ENCODE measurements around the gene AUH.
A peak's percentile ranks its signal among the peaks of the same experiment; 100 is the strongest.
"Not testable (repeated sequence)": the region's sequence is repeated elsewhere in the genome, so short reads cannot be mapped to it uniquely, and the experiment has no call there.

Gene AUH

DNA sequence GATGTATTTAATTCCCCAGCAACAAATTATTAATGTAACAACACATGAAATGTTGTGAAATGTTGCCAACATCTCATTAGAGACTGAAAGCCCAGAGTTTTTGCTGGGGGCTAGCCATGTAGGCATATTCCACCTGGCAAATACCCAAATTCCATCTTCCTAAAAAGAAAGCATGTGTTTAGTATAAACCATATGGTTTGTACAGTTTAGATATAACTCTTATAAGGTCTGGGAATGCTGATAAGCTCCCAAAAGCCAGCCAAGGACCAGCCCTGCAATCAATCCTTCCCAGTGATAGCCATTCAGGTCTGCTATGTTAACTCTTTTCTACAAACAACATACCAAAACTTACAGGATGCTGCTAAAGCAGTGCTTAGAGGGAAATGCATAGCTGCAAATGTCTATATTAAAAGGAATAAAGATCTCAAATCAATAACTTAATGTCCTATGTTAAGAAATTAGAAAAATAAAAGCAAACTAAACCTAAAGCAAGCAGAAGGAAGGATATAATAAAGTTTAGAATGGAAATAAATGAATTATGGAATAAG, 158.9 kb downstream of the AUH start:
- DNase-seq, result no peak

DNA sequence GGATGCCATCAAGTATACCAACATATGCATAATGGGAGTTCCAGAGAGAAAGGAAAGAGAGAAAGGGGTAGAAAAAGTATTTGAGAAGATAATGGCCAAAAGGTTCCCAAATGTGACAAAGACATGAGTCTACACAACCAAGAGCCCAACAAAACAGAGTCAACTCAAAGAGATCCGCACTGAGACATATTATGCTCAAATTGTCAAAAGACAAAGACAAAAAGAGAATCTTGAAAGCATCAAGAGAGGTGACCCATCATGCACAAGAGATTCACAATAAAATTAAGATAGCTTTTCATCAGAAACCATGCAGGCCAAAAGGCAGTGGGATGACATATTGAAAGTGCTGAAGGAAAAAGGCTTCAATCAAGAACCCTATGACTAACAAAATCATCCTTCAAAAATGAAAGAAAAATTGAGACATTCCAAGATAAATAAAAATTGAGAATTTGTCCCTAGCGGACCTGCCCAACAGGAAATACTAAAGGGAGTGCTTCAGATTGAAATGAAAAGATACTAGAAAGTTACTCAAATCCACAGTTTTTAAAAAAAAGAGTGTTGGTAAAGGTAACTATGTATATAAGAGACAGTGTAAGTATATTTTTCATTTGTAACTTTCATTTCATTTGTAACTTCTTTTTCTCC, 160.9 kb downstream of the AUH start:
- DNase-seq, result no peak

DNA sequence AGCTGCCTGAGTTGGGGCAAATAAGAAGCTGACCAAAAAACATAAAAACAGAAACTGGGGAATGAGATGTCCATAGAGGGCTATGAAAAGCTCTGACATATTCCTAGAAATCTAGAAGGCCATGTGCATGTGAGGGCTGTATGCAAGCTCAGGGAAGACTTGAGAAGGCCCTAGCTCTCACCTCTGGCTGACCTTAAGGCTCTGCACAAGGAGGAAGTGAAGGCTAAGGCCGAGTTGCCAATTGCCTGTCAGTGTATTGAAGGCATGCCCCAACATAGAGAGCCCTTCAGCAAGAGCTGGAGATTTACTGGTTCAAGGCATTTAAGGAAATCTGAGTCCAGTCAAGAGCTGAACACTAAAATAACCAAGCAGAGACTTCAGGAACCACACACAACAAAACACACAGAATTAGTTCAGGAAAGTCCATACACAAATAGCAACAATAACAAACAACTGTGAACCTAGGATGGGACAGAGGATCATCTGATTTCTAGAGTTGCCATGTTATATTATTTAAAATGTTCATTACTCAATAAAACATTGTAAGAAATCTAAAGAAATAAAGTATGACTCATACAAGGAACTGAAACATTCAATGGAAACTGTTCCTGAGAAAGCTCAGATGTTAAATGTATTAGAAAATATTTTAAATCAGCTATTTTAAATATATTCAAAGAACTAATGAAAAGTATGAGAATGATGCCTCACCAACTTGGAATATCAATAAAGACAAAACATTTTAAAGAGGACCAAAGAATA, 161.8 kb downstream of the AUH start:
- no peak for DNase-seq

DNA sequence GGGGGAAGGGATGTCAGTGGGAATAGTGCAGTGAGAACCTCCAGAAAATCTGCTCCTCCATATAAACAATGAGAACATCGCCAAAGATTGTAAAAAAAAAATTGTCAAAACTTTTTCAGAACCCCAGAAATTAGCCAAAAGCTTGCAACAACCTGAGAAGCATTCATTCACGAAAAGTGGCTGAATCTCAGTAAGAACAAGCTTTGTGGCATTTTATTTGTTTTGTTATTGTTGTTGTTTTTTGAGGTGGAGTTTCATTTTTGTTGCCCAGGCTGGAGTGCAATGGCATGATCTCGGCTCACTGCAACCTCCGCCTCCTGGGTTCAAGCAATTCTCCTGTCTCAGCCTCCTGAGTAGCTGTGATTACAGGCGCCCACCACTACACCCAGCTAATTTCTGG, 162.8 kb downstream of the AUH start:
- not testable (repeated sequence) for DNase-seq

DNA sequence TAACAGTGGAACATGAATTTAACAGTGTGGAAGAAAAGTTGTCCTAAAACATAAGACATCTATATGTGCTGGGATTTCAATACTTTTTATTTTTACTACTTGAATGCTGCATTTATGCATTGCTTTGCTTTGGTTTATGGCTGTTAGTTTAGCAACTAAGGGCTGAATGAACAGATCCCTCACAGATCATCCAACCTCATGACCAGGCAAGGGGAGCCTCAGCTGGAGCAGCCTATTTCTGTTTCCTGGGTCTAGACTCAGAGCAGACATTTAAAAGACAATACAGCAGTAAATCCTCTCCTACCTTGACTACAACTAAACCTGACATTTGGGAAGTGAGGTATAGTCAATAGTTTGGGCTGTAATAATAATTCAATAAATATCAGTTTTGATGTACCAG, 163.3 kb downstream of the AUH start:
- DNase-seq, result no peak

DNA sequence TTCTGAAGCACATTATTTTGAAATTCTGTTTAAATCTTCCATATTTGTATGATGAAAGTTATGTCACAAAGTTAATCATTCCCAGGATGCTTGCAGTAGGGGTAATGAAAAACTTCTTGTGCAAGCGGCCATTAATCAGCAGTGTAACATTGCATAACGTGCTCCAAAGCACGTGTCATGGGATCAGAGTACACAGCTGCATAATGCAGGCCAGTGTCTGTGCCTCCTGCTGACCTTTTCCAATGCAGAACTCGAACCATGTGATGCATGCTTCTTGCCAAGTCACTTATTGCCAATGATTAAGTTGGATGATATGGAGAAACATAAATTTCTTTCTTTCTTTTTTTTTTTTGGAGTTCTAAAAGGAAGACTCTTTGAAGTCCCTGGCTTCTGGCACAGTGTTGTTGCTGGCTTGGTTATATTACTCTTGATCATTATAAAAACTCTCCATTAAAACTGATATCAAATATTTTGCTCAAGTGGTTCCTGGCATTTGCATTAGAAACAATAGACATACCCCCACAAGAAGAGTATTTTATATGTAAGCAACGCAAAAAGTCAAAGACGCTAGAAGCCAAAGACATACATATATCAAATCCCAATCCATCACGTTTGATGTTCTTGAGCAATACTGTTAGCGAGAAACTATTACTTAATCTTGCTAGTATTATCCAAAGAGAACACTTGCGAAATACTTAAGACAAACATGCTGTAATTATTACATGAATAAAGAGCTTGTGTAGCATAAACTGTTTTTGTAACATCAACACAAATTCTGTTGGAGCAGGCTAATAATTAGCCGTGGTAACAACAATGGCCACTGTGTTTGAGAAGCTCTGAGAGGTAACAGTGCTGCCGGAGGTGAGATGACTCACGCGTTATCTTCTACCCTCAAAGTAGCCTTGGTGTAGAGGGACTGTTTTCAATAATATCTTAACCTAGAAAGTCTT, 164.2 kb downstream of the AUH start:
- peak; percentile 99 for DNase-seq

DNA sequence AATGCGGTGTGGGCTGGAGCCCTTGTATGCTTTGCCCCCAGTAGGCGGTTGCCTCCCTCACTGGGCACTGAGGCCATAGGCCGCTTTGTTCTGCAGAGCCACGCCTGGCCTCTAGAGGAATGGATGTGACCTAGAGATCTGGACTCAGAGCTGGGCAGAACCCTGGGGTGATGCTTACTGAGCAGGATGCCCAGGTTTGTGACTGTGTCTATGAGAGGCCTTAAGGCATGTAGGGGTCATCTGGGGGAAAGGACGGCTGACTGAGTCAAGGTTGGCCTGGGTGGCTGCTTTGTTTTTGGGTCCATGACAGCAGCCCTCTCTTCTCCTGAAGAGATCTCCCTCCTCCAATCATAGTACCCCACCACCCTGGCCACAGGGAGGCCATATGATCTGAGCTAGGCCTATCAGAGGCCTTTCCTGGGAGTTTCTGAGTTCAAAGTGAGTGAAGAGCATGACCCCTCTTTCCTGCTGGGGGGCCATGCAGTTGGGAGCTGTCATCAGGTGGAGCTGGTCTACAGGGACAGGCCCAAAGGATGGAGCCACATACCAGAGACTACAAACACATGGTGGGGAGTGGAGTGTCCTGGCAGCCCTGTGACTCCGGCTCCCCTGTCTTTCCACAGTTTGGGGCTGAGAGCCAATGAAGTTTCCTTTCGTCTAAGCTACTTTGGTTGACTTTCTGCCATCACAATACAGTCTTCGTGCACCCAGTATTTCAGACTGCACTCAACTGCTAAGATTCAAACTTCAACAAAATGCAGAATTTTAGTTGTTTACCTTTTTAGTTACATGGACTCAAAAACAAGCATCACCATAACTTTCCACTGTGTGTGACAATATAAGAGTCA, 165.4 kb downstream of the AUH start:
- no peak for DNase-seq

DNA sequence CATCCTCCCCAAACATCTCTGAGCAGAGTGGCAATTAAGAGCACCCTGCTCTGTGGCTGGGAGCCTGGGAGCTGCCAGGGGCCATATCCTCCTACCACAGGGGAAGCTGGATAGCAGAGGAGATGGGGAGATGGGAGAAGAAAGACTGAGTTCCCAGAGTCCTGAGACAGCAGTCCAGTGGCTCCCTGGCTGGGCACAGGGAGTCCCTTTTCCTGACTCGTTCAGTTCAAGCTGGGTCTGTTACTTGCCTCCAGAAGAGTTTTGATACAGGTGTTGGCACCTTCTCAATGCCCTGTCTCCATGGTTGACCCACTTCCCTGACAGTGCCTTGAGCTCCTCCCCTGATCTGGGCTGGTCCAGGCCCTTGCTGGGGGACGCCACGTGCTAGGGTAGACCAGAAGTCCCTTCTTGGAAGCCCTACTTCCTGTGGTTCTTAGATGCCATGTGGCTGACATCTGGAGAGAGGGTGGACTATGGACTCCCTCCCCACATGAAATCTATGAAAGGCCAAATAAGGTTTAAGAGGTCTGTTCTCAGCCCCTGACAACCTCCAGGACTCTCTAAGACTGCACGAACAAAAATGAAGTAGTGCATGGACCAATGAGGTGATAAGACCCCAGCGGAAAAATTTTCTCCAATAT, 166.2 kb downstream of the AUH start:
- no peak for DNase-seq

DNA sequence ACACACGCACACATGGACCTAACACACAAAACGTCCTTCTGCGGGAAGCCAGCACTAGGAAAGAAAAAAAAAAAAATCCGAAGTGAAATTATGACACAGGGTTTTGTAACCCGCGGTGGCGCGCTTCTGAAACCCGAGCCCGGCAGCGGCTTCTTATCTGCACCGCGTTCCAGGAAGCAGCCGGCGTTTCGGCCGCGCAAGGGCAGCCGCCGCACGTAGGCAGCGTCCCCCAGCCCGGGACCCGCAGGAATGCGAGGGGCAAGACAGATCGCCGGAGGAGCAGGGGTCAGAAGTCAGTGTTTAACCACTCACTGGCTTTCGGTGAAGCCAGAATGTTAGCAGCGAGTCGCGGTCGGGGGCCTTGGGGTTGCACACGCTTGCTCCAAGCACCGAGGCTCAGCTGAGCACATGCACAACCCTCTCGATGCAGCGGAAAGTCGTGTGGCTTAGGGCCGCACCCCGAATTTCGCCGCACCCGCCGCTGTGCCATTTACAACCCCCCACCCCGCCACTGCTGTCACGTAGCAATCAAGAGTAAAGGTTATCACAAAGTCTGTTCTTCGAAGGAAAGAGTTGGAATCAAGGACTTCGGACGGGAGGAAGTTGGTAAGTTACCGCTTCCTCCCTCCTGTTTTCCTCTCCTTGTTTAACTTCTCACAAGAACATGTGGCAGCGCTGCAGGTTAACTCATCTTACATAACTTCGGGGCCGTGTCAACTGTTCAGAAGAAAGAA, 167.9 kb downstream of the AUH start:
- DNase-seq, result peak; percentile 88

DNA sequence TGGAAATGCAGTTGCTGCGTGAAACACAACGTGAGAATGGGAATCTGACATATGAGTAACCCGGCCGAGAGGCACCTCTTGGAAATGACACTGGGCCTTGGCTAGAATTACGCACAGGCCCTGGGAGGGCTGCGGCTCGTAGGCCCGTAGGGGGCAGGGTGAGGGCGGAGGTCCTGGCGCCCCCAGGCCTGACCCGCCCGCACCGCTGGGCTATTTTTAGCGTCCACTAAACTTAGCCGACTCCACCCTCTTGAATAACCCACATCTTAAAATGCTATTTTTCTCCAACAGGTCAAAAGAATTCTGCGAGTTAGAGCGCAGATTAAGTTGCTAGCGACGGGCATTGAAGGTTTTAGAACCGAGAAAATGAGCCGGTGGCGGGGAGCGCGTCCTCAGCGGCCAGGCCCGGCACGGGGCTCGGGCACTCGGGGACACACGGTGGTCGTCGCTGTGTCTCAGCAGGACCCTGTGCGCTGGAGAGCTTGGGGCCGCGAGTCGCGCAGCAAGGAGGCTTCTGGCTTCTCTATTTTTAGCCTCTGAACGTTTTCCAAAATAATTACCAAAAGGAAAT, 168.5 kb downstream of the AUH start:
- DNase-seq, result peak; percentile 98

DNA sequence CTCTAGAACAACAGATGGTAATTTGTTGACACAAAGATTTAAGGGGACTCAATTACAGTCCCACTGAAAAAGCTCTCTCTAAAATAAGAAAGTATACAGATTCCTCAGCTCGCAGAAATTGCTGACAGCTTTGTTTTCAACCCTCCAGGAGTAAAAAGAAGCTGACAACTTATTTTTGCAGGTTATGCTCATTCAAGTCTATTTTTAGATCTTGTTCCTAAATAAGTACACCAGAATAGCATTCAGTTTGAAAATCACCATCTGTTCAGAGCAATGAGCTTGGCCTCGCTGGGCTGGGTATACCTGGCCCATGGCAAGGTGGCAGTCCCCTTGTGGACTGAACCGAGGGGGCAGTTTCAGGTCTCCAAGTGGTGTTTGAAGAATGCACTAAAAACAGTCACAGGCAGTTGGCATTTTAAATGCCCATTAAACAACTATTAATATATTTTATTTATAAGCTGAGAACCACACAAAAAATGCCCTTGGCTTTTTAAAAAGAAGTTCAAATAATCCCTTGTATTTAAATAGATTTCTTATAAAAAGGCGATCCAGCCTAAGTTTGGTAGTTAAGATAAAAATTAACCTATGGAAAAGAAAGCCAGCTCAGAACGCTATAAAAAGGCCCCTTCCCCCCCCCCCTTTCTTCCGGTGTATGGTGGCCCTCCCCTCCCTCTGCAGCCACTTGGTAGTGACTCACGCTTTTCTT, 169.2 kb downstream of the AUH start:
- no peak for DNase-seq

DNA sequence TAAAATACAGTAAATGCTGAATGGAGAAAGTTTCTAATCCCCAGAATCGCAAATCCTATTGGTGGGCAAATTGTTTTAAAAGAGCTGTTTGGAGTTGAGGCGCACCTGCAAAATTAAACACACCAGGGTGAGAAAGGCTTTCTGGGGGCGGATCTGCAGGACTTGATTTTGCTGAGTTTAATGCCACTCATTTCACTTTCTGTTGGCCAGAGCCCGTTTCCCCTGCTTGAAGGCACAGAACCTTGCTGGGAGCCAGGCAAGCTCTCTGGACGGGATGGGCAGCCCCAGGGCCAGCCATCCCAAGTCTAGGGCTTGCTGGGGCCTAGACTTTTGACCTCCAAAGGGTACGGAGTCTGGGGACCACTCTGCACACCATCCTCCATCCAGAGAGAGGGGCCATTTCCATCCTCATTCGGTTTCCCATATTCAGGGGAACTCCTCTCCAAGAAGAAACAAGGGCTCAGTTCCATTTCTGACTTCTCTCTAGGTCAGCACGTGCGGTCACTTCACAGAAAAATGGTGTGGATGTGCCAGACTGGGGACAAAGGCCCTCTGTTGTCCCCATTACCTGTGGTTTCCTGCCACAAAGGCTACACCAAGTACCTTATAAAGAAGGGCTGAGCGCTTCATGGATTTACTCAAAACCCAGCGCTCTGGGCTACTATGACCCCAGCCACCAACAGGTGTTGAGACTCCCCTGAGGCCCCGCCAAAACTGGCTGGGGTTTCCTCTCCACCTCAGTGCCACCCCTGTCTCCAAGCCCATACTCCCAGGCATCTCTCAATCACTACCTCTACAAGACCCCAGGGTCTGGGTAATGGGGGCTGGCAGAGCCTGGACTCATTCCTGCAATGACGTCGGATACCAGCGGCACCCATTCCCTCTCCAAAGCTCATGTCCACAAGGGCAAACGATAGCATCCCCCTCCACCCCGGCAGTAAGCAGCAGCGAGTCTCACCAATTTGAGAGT, 170.0 kb downstream of the AUH start:
- DNase-seq, result no peak

DNA sequence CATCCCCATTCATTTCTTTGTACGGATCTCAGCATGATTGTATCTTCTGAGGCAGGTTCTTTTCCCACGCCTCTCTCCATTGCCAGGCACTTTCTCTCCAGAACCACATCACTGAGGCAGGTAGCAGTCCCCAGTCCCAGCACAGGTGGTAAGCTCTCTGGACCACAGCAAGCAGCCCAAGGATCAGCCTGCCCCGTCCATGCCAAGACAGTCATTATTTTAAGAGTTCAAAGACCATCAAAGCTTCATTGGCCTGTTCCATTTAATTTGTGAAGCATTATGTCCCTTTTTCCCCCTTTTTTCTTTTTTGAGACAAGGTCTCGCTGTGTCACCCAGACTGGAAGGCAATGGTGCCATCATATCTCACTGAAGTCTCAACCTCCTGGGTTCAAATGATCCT, 171.7 kb downstream of the AUH start:
- no peak for DNase-seq

DNA sequence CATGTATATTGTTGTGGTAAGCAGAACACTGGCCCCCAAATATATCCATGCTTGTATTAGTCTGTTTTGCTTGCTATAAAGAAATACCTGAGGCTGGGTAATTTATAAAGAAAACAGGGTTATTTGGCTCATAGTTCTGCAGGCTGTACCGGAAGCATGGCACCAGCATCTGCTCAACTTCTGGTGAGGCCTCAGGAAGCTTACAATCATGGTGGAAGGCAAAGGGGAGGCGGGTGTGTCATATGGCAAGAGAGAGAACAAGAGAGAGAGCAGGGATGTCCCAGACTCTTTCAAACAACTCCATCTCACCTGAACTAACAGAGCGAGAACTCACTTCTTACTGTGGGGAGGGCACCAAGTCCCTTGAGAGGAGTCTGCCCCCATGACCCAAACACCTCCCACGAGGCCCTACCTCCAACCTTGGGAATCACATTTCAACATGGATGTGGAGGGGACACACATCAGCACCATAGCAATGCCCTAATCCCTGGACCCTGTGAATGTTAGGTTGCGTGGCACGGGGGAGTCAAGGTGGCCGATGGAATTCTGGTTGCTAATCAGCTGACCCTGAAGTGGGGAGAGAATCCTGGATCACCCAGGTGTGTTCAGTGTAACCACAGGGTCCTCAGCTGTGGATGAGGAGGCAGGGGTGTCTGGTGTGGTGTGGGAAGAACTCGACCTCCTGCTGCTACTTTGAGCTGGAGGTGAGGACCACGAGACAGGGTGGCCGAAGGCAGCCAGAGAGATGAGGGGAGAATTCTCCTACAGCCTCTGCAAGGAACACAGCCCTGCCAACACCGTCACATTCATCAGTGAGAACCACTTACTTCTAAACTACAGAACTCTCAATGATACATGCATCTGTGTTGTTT, 172.8 kb downstream of the AUH start:
- no peak for DNase-seq

DNA sequence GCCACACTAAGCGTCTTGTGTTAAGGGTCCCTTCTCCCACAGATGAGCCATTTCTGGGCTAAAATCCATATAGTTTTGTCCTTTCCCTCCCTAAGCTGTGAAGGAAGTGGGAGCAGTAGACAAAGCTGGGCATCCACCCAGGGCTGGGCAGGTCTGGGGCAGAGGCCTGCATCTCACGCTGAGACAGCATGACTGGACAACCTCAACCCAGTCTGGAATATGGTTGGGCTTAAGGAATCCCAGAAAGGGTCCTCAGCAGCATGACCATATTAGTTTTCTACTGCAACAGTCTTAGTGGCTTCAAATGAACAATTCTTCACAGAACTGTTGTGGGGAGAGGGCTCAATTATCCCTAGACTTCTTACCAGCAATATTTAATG, 173.8 kb downstream of the AUH start:
- DNase-seq, result peak; percentile 84

DNA sequence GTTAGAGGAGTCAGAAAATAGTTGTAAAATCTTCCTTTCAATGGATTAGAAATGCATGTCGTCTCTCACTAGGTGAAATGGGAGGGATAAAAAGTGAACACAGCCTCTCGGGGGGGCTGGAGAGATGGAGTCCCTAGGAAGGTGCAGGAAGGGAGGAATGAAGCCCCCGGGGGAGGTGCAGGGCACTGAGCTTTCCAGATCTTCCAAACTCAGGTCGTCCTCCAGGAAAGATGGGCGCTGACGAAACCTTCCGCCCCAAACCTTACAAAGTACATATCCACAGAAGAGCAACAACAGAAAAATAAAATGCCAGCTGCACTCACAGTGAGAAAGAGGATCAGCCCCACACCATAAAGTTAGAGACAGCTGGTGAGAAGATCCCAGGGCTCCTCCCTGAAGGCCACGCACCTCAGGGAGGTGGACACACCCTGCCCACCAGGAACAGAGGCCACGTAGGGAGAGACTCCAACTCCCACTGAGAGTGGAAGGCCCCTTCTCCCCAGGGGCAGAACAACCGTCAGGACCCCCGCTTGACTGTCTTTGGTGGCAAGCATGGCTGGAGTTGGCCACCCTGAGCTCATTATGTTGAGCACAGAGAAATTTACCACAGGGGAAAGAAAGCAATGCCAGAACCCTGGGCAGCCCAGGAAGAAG, 174.3 kb downstream of the AUH start:
- no peak for DNase-seq

DNA sequence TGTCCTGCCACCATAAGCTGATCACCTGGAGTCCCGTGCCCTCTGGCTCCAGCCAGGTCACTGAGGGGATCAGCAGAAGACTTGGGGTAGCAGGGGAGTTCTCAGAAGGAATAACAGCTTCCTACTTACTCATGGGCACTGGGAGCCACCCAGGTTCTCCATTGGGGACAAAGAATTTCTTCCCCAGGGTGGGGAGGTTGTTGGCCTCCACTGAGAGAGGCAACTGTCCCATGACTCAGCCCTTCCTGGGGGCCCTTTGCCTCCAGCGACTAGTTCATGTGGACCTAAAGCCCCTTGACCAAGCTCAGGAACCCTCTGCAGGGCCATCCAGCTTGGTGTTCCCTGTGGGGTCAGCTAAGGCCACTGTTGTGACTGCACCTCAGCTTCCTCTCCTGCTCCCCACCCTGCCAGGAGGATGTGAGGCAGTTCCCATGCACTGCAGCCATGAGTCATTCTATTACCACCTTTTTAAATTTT, 175.0 kb downstream of the AUH start:
- no peak for DNase-seq

Measured in fibroblast of upper back skin (primary cell).